ENCODE measurements around the gene RPL18A. TPM values are rescaled to one million over a fixed set of nuclear protein-coding genes. Genes with fewer than 3 reads are reported as not detected.
A peak's percentile ranks its signal among the peaks of the same experiment; 100 is the strongest.

The RPL18A gene
- total RNA-seq, 1 experiment from 2014 or later, result 2,038 TPM

DNA sequence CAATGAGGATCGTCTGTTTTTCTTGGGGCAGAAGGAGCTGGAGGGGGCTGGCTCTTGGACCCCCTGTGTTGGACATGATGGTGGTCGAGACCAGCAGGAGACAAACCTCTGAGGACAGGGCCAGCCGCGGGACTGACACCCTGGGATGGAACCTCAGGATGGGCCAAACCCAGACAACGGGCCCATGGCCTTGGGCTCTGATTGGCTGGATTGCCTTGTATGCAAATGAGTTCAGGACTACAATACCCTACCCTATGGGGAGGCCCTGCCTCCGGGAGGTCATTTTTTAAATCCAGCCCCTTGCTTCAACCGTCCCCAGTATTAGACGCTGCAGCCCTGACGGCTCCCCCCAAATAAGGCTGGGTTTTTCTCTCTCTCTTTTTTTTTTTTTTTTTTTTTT, 34.1 kb downstream of the RPL18A start:
- Histone ChIP-seq H3K79me2 (ENCODE audit: low read depth) (no peaks in the 10 kb centered on the region), H4K20me1 (ENCODE audit: insufficient read depth) (no peaks in the 10 kb centered on the region), H3K27me3 (ENCODE audit: insufficient read depth, low read depth) (peaks cover 85% of the 10 kb centered on the region; the same call in 1 of the 2 replicates), H3K4me1 (replicated peaks; ENCODE audit: insufficient read depth) (no peaks in the 10 kb centered on the region), H3K36me3 (ENCODE audit: low read depth) (no peaks in the 10 kb centered on the region), H3K9me3 (ENCODE audit: insufficient read depth, low read depth) (no peaks in the 10 kb centered on the region), H3K4me2 (no peak overlapping the region), H2AFZ (no peak overlapping the region), H3K4me3 (no peak overlapping the region), H3F3A (ENCODE audit: insufficient read depth, low read depth) (no peaks in the 10 kb centered on the region), H3K27ac (no peak overlapping the region), H3K9me2 (ENCODE audit: insufficient read depth) (no peaks in the 10 kb centered on the region)
- CTCF ChIA-PET, result interaction anchor here (0.6 kb wide), 1 partner anchor 55 kb away, joined by 3 read pairs; no protein-coding TSS in a partner anchor
- peak in 1 of 2 experiments; percentile 27 for DNase-seq
- no TSS peak for BruUV-seq (replicated peaks)
- POLR2A ChIA-PET (ENCODE audit: unreplicated experiment), result no interaction called here
- intact Hi-C loops (cut with micrococcal nuclease; ENCODE audit: unreplicated experiment), result no loop called here
- TF ChIP-seq EZH2 (IDR thresholded peaks at IDR 0.05; ENCODE audit: low read depth), result no peak
- TF ChIP-seq, protein P1, sequence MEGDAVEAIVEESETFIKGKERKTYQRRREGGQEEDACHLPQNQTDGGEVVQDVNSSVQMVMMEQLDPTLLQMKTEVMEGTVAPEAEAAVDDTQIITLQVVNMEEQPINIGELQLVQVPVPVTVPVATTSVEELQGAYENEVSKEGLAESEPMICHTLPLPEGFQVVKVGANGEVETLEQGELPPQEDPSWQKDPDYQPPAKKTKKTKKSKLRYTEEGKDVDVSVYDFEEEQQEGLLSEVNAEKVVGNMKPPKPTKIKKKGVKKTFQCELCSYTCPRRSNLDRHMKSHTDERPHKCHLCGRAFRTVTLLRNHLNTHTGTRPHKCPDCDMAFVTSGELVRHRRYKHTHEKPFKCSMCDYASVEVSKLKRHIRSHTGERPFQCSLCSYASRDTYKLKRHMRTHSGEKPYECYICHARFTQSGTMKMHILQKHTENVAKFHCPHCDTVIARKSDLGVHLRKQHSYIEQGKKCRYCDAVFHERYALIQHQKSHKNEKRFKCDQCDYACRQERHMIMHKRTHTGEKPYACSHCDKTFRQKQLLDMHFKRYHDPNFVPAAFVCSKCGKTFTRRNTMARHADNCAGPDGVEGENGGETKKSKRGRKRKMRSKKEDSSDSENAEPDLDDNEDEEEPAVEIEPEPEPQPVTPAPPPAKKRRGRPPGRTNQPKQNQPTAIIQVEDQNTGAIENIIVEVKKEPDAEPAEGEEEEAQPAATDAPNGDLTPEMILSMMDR (conservative IDR thresholded peaks at IDR 0.05), result no peak

GRCh38 chr19:17902701-17903100, 43.0 kb downstream of the RPL18A start:
- no peak overlapping the region for H3K4me2 ChIP-seq
- no TSS peak for BruUV-seq (replicated peaks)
- no peaks in the 10 kb centered on the region for H3K36me3 ChIP-seq (ENCODE audit: low read depth)
- H2AFZ ChIP-seq, result no peak overlapping the region
- H3K79me2 ChIP-seq (ENCODE audit: low read depth), result no peaks in the 10 kb centered on the region
- TF ChIP-seq, protein P1 (conservative IDR thresholded peaks at IDR 0.05), result no peak
- no peak for TF ChIP-seq EZH2 (IDR thresholded peaks at IDR 0.05; ENCODE audit: low read depth)
- DNase-seq, result no peak
- no peak overlapping the region for H3K4me3 ChIP-seq
- no peaks in the 10 kb centered on the region for H4K20me1 ChIP-seq (ENCODE audit: insufficient read depth)
- H3K27ac ChIP-seq, result no peak overlapping the region
- POLR2A ChIA-PET (ENCODE audit: unreplicated experiment), result no interaction called here
- H3K27me3 ChIP-seq (ENCODE audit: insufficient read depth, low read depth), result peaks cover 21% of the 10 kb centered on the region; the same call in 1 of the 2 replicates
- intact Hi-C loops (cut with micrococcal nuclease; ENCODE audit: unreplicated experiment), result no loop called here
- H3K9me3 ChIP-seq (ENCODE audit: insufficient read depth, low read depth), result peaks cover 2% of the 10 kb centered on the region; the same call in 1 of the 2 replicates
- H3K4me1 ChIP-seq (replicated peaks; ENCODE audit: insufficient read depth), result peaks cover 4% of the 10 kb centered on the region; the same call in 1 of the 2 replicates
- H3F3A ChIP-seq (ENCODE audit: insufficient read depth, low read depth), result peaks cover 16% of the 10 kb centered on the region; the same call in 1 of the 2 replicates
- no peaks in the 10 kb centered on the region for H3K9me2 ChIP-seq (ENCODE audit: insufficient read depth)
- CTCF ChIA-PET, result no interaction called here

GRCh38 chr19:17908244-17908643, 48.5 kb downstream of the RPL18A start:
- Histone ChIP-seq H3K9me2 (ENCODE audit: insufficient read depth) (no peaks in the 10 kb centered on the region), H3K27me3 (ENCODE audit: insufficient read depth, low read depth) (no peaks in the 10 kb centered on the region), H3F3A (ENCODE audit: insufficient read depth, low read depth) (peaks cover 21% of the 10 kb centered on the region; the same call in 1 of the 2 replicates), H3K36me3 (ENCODE audit: low read depth) (no peaks in the 10 kb centered on the region), H3K9me3 (ENCODE audit: insufficient read depth, low read depth) (peaks cover 12% of the 10 kb centered on the region), H3K79me2 (ENCODE audit: low read depth) (no peaks in the 10 kb centered on the region), H4K20me1 (ENCODE audit: insufficient read depth) (no peaks in the 10 kb centered on the region), H3K27ac (no peak overlapping the region), H3K4me3 (no peak overlapping the region), H3K4me1 (replicated peaks; ENCODE audit: insufficient read depth) (peaks cover 9% of the 10 kb centered on the region; the same call in 1 of the 2 replicates), H3K4me2 (no peak overlapping the region), H2AFZ (no peak overlapping the region)
- TF ChIP-seq EZH2 (IDR thresholded peaks at IDR 0.05; ENCODE audit: low read depth), result no peak
- DNase-seq, result no peak
- ChIA-PET CTCF (interaction anchor here (0.7 kb wide), 1 partner anchor 33 kb away, joined by 5 read pairs; no protein-coding TSS in a partner anchor), POLR2A (ENCODE audit: unreplicated experiment) (no interaction called here)
- intact Hi-C loops (cut with micrococcal nuclease; ENCODE audit: unreplicated experiment), result no loop called here
- no TSS peak for BruUV-seq (replicated peaks)
